HG03469 (cell line): ENCODE measurements around the gene TKTL1.
"Not testable (repeated sequence)": the region's sequence is repeated elsewhere in the genome, so short reads cannot be mapped to it uniquely, and the experiment has no call there.

Experiments used
- ATAC-seq: cut with Tn5 transposase; IDR thresholded peaks from one replicate; pipeline ENCODE4 v1.9.1; 2021; ENCODE audit warnings: mild to moderate bottlenecking, moderate library complexity, moderate number of reproducible peaks; ENCODE audit not compliant: unreplicated experiment

The TKTL1 gene

DNA sequence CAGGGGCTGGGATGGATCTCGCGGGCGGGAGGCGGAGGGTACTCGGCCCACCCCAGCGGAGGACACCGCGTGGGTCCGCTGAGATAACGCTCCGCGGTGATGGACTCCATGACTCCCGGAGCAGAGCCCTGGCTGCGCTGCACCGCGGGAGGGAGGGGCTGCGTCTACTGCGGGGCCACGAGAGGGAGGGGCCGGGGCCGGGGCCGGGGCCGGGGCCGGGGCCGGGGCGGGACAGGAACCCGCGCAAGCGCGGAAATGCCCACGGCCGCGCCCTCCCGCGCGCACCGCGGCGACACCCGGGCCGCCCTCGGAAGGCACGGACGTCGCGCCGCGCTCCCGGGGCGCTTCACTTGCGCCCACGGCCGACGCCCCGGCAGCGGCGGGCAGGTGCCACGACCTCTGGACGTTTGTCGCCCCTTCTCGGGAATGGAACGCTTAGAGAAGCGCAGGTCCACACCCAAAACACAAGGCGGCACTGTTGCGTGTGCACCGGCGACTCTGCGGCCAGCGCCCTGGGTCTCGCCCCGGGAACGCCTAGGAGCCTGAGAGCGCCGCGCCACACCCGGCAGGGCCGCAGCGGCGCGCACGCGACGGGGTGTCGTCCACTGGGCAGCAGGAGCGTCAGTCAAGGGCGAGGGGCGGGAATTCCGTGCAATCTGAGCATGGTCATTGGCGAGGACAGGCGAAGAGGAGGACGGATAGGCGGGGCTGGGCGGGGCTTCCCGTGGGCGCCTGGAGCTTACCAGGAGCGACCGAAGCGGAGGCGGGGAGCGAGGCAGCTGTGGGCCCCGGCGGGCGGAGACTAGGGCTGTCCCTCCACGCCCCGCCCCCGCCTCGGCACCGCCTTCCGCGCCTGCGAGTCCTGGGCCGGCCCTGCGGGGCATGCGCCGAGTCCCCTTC lies 46.1 kb downstream of the TKTL1 start:
- ATAC-seq: peak; percentile 64

DNA sequence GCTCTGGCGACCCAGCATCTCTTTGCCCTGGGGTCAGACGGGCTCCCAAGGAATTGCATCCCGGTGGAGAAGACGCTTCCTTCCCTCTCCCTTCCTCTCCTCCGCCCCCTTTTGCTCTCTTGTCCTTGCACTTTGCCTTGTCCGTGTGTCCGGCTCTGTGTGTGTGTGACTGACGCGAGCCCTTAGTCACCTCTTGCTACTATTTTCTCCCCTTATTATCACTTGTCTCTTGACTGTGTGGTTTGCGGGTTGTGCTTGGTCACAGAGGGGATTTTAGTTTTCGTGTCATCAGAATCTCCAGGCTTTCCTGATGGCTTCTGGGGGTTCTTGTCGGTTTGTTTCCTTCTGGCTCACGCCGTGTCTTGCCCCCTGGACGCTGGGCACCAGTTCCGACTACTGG lies 47.5 kb downstream of the TKTL1 start:
- not testable (repeated sequence) for ATAC-seq

DNA sequence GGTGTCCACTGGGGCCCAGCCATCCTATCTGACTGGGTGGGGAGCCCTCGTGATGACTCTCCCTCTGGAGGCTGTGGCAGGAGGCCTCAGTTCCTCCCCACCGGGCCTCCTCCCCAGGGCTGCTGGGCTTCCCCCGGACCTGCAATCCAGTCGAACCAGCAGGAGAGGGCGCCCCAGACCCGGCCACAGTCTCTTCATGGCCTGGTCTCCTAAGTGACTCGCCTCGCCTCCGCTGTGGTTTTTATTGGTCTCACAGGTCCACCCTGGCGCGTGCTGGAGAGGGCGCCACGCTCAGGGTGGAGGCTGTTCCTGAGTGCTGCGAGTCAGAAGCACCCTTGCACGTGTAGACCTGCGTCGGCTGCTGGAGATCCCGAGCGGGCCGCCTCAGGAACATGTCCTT lies 48.0 kb downstream of the TKTL1 start:
- not testable (repeated sequence) for ATAC-seq

DNA sequence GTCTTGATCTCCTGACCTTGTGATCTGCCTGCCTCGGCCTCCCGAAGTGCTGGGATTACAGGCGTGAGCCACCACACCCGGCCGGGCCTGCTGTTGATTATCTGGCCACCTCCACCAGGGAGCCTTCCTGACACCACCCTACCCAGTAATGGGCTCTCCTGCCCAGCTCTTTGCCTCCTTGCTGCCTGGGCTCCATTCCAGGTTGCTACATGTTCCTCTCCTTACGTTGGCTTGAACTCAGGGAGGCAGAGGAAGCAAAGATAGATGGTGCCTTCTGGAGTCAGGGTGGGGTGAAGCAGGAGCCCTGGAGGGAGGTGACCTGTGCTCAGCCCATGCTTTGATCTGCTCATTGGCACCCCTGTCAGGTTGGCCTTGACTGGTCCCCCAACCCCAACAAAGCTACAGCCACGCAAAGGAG lies 52.5 kb downstream of the TKTL1 start:
- no peak for ATAC-seq

DNA sequence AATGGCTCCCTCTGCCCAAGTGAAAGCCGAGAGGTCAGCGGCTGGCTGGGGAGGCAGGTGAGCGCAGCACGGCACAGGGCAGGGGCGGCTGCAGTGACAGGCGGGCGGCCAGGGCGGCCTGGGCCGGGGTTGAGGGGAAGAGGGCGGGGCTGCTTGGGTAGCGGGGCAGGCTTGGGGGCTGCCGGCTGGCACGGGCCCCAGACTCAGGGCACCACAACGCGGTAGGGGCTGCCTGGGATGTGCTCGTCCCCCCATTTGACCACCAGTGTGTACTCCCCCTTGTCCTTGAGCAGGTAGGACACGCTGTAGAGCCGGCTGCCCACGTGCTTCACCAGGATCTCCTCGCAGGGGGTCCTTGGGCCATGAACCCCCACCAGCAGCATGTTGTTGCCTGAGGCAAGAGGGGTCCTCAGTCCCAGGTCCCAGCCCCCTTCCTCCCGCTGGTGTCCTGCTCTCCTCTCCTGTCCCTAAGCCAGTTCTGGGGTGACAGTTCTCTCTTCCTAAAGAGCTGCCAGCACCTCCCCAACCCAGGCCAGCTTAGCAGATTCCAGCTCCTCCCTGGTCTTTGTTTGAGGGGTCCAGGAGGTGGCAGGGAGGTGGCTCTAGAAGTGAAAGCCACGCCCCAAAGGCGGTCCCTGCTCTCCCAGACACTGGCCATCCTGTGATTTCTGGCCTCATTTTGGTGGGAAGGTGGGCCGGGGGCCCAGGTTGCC lies 53.2 kb downstream of the TKTL1 start:
- no peak for ATAC-seq

DNA sequence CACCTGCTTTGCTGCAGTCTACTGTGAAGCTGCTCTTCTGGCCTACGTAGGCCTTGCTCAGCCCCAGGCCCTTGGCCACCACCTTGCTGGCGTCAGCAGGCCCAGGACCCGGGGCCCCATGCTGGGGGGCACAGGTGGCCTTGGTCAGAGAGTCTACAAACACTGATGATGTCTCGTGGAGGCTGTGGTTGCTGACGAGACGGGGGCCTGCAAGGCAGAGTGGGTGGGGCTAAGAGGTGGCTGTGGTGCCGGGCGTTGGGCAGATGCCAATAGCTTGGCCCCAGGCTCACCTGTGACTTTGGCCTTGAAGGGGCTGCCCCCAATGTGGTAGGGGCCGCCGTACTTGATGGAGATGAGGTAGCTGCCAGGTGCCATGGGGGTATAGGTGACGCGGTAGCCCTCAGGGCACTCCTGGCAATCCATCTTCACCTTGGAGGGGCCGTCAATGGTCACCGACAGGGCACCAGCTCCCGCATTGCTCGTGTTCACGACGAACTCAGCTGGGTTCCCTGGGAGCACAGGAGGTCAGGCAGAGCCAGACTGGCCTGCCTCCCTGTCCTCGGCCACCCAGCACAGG lies 53.9 kb downstream of the TKTL1 start:
- ATAC-seq: no peak

DNA sequence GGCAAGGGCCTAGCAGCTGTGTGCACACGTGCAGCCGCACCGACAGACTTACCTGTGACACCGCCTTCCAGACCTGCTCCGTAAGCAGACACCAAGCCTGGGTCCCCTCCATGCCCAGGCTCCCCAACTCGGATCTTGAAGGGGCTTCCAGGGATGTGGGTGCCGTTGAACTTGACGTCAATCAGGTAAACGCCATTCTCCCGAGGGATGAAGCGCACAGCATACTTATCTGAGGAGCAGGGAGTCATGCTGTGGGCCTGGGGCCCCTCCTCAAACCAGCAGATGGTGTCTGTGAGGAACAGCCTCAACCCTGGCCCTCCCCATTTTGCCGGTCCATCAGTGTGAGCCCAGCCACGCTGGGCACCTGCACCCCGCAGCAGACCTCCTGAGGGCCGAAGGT lies 54.4 kb downstream of the TKTL1 start:
- ATAC-seq: no peak

DNA sequence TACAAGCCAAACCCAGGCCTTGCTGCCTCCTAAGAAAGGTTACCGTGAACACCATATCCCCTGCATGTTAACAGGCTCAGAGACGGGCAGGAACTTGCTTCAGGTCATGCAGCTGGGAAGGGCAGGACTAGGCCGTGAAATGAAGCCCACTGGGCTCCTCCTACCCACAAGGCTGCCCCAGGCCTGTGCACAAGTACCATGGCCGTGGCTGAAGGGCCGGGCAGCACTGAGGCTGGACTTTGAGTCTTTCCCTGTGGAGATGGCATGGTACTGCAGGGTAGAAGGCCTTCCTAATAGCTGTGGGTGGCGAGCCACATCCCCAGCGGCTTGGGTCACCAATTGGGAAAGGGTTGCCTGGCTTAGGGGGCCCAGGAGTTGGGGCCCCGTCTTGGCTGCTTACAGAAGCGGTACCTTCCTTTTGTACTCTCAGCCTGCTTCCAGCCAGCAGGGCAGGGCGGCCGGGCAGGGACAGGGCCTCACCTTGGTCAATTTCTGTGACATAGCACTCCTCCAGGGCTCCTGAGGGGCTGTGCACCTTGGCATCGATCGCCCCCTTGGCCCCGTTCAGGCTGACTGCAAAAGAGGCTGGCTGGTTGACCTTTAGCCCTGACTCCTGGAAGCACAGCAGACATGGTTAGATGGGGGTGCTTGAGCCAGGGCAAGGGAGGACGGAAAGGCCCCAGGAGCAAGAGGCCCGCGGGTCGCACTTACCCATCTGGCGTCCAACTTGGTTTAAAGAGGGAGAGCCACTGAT lies 55.0 kb downstream of the TKTL1 start:
- ATAC-seq: no peak

DNA sequence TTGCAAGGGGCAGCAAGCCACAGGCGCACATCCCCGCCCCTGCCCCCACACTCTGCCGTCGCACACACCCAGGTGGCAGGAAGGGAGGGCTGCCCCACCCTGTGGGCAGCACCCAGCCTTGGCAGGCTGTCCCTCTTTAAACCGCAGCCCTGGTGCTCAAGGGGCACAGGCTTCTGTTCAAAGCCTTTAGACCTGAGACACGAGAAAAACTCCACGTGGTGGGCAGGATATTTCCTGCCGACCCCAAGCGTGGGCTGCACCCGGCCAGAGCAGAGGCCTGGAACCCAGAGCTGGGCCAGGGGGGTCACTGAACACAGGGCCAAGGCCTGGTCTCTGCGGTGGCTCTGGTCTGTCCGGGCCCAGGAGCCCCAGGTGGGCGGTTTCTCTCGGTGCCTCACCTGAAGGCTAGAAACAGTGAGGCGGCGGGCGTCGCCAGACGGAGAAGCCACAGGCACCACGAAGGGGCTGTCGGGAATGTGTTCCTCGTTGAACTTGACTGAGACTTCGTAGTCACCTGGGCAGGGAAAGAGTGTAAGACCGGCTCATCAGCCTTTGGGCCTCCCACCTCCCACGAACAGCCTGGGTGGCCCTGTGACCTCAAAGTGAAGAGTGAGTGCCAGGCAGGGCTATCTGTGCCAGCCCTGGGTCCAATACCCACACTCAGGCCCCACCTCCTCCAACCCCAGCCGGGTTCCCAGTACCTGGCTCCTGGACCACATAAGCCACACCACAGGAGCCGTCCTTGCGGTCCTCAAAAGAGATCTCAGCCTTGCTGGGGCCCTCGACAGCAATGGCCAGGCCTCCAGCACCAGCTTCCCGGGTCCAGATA lies 55.8 kb downstream of the TKTL1 start:
- no peak for ATAC-seq

DNA sequence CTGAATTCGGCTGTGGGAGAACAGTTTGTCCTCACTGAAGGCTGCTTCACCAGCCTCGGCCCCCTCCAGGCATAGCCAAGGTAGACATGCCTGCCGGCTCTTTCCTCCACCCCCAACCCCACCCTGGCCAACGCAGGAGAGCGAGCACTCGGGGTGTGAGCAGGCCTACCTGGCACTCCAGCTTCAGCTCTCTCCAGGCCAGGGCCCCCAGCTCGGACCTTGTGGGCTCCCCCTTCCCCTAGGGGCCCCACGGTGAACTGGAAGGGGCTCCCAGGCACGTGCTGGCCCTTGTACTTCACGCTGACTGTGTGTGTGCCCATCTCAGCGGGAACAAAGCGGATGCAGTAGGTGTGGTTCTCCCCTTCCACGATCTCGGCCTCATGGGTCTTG lies 56.4 kb downstream of the TKTL1 start:
- ATAC-seq: no peak

DNA sequence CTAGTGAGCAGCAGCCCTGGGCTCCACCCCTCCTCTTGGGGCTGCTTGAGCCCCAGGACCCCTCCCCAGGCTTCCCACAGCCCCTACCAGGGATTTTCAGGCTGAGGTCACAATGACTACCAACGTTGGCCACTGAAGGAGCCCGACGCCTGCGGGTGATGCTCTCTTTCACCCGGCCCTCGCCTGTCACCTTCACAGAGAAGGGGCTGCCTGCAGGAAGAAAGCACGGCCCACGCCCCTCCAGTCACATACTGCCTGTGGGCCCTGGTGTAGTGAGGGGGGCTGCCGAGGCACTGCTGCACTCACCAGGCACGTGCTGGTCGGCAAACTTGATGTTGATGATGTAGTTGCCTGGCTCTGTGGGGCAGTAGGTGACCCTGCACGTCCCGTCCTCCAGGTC lies 56.9 kb downstream of the TKTL1 start:
- ATAC-seq: no peak

DNA sequence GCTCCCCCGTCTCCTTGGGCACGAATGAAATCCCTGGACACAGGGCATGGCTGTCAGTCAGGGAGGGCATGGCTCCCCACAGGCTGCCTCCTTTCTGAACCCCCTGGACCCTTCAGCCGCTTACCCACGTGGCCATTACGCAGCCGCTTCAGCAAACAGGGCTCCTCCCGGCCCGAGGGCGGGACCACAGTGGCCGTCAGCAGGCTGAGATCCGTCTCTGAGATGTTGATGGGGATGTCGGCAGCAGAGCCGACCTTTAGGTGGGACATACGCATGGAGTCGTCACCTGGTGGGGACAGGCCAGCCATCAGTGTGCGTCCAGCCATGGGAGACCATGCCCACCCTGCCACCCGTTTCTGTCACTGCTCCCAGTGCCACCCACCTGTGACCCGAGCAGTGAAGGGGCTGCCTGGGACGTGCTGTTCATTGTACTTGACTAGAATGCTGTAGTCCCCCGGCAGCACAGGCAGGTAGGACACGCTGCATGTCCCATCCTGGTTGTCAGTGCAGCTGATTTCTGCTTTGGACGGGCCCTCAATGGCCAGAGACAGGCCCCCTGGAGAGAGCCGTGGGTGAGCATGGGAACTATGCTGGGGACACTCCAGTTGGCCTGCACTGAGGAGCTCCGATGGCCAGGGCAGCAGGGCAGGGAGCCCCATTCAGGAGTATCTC lies 57.7 kb downstream of the TKTL1 start:
- ATAC-seq: no peak

DNA sequence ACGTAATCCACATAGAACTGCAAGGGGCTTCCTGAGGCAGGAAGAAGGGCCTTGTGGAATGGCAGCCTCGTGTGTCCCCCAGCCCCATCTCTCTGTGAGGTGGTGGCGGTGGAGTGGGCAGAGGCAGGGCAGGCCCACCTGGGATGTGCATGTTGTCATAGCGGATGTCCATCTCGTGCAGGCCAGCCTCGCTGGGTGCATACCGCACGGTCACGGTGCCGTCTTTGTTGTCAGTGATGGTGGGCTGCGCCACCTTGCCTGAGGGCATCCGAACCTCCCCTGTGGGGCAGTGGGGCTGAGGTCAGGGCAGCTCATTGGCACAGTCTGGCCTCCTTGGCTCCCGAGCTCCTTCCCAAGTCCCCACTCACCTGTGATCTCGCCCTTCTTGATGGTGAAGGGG lies 58.4 kb downstream of the TKTL1 start:
- no peak for ATAC-seq

DNA sequence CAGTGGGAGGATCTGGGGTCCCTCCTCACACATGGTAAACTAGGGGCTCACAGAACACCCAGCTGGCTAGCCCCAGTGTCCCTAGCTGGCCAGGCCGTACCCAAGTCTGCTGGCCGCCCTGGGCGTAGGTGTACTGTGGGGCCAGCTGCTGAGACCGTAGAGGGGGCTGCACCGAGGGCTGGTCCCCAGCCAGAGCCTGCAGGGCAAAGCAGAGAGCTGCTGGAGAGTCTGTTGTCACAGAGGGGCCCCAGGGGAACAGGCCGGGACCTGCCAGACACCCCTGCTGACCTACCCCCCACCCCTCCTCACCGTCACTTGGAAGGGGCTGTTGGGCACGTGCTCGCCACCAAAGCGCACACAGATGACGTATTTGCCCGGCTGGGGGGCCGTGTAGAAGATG lies 58.9 kb downstream of the TKTL1 start:
- ATAC-seq: no peak

DNA sequence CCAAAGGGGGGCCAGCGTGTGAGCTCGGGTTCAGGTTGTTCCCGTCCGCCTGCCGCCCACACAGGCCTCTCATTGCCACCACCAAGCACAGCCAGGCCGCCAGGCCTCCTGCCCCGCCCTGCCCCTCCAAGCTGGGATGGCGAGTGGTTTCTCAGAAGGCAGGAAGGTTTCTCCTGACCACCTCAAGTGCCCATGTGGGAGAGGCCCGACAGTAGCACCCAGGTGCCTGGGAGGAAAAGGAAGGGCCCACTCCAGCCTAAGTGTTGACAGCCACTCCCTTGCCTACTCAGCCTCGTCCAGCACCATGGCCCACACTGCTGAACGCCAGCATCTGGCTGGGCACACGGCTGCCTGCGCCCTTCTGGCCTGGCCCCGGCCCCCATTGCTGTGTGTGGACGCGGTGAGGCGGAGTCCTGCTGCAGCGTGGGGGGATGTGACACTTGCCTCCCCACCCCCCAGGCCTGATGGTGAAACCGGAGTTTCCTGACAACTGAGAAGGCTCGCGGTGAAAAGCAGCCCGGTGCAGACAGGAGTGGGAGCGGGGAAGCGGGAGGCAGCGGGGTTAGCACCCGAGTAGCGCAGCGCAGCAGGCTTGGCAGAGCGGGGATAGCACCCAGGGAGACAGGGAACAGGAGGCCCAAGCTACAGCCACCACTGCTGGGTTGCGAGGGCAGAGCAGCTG lies 59.6 kb downstream of the TKTL1 start:
- no peak for ATAC-seq

DNA sequence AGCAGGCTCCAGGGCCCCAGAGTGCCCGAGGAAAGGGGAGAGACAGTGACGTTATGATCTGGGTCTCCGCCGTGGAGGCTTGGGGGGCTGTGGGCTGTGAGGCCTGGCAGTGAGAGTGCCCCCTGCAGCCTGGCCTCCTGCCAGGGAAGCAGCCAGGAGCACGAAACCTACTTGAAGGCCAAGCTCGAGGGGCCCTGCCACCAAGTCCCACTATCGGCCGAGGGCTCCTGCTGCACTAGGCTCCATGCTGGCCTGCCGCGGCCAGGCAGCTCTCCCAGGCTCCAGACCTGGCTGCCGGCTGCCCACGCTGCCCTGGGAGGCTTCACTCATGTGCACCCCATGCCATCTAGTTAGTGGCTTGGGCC lies 60.2 kb downstream of the TKTL1 start:
- no peak for ATAC-seq

DNA sequence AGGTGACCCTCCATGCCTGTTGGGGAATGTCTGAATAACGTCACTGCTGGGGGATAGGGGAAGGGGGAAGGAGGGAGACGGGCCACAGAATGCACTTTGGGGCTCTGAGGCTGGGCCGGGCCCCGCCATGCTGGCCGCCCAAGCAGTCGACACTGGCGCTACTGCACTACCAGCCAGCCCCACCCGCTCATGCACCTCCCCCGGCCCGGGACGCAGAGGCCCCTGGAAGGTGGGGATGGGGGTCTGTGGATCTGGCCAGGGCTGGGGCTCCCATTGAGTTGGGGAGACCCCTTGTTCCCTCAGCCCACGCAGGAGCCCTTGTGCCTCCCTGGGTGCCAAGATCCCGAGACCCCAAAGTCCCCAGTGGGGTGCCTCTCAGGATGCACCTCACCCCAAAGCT lies 61.0 kb downstream of the TKTL1 start:
- ATAC-seq: no peak

DNA sequence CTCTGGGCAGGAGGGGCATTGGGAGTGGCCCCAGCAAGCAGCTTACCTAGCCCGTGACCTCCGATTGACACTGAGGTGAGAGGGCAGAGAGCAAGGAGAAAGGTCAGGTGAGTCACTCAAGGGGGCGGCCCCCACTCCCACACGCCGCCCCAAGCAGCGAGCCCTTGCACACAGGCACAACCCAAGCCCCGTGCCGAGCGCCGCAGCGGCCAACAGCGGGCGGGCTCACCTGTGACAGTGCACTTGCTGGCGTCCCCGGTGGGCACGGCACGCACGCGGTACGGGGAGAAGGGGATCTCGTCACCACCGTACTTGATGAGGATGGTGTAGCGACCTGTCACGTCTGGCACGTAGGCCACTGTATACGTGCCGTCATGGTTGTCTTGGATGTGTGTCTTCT lies 61.6 kb downstream of the TKTL1 start:
- no peak for ATAC-seq

DNA sequence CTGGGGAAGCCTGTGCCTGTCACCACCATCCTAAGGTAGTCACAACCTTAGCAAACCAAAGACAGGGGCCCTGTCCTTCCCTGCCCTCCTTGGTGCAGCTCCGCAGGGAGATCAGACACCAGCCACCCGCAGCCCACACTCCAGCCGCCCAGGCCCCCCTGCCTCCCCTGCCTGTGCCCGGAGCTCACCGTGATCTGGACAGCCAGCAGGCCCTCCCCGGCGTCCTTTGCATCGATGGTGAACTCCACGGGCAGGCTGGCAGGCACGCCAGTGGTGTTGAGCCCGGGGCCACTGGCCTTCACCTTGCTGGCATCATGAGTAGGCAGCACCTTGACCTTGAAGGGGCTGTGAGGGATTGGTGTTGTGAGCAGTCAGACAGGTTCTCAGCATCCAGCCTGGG lies 62.4 kb downstream of the TKTL1 start:
- ATAC-seq: no peak
